Measurements from ENCODE around the gene FNDC8. TPM values are rescaled to one million over a fixed set of nuclear protein-coding genes. Genes with fewer than 3 reads are reported as not detected.

The FNDC8 gene
- total RNA-seq, 1 experiment from 2014 or later, result not detected

DNA sequence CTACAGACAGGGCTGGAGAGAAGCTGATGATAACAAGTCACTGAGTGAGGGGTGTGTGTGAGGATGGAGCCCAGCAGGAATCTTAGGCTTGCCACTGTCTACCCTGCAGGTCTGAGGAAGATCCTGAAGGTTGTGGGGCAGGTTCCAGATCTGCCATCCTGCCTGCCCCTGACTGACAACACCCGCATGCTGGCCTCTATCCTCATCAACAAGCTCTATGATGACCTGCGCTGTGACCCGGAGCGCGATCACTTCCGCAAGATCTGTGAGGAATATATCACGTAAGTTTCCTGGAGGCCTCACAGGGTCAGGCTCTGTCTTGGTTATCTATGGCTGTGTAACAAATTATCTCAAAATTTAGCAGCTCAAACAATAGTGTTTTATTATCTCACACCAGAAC is 42.5 kb downstream of the FNDC8 start:
- Histone ChIP-seq H3K27me3 (ENCODE audit: insufficient read depth, low read depth) (peaks cover 57% of the 10 kb centered on the region), H3K79me2 (ENCODE audit: low read depth) (no peaks in the 10 kb centered on the region), H3K27ac (no peak overlapping the region), H3K4me1 (replicated peaks; ENCODE audit: insufficient read depth) (no peaks in the 10 kb centered on the region), H3K9me2 (ENCODE audit: insufficient read depth) (no peaks in the 10 kb centered on the region), H3K4me3 (no peak overlapping the region), H3K4me2 (no peak overlapping the region), H4K20me1 (ENCODE audit: insufficient read depth) (no peaks in the 10 kb centered on the region), H2AFZ (no peak overlapping the region), H3F3A (ENCODE audit: insufficient read depth, low read depth) (no peaks in the 10 kb centered on the region), H3K9me3 (ENCODE audit: insufficient read depth, low read depth) (no peaks in the 10 kb centered on the region), H3K36me3 (ENCODE audit: low read depth) (no peaks in the 10 kb centered on the region)
- TF ChIP-seq CTCF (conservative IDR thresholded peaks at IDR 0.05) (no peak), EZH2 (IDR thresholded peaks at IDR 0.05; ENCODE audit: low read depth) (no peak)
- BruUV-seq (replicated peaks), result no TSS peak
- DNase-seq, result no peak
- POLR2A ChIA-PET (ENCODE audit: unreplicated experiment), result no interaction called here
- CTCF ChIA-PET, result no interaction called here
- intact Hi-C loops (cut with micrococcal nuclease; ENCODE audit: unreplicated experiment), result no loop called here

- no peak overlapping the region for H3K27ac ChIP-seq
- no TSS peak for BruUV-seq (replicated peaks)
Observed at GRCh38 chr17:35164716-35165115, 43.3 kb downstream of the FNDC8 start.

DNA sequence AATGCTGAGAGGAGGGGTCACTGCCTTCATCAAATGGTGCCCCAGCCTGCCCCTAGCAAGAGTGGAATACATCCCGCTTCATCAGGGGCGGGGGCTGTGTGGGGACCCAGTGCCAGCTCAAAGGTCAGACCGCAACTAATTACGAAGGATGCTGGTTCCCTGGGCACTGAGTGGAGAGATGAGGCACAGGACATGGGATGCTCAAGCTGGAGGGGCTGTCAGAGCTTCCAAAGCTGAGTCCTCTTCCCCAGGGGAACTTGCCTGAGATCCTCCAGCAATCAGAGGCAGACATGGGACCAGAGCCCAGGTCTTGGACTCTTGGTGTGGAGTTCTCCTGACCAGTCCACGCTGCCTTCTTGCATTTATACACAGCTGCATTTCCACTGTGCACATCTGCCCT is 45.1 kb downstream of the FNDC8 start:
- no peaks in the 10 kb centered on the region for H3K9me3 ChIP-seq (ENCODE audit: insufficient read depth, low read depth)
- TF ChIP-seq CTCF (conservative IDR thresholded peaks at IDR 0.05), result no peak
- TF ChIP-seq EZH2 (IDR thresholded peaks at IDR 0.05; ENCODE audit: low read depth), result no peak
- POLR2A ChIA-PET (ENCODE audit: unreplicated experiment), result no interaction called here
- H2AFZ ChIP-seq, result no peak overlapping the region
- intact Hi-C loops (cut with micrococcal nuclease; ENCODE audit: unreplicated experiment), result no loop called here
- no peaks in the 10 kb centered on the region for H3F3A ChIP-seq (ENCODE audit: insufficient read depth, low read depth)
- no peak overlapping the region for H3K4me3 ChIP-seq
- no peaks in the 10 kb centered on the region for H3K9me2 ChIP-seq (ENCODE audit: insufficient read depth)
- CTCF ChIA-PET, result no interaction called here
- no peak overlapping the region for H3K4me2 ChIP-seq
- BruUV-seq (replicated peaks), result no TSS peak
- no peaks in the 10 kb centered on the region for H3K36me3 ChIP-seq (ENCODE audit: low read depth)
- no peak for DNase-seq
- no peaks in the 10 kb centered on the region for H3K4me1 ChIP-seq (replicated peaks; ENCODE audit: insufficient read depth)
- H4K20me1 ChIP-seq (ENCODE audit: insufficient read depth), result no peaks in the 10 kb centered on the region
- H3K79me2 ChIP-seq (ENCODE audit: low read depth), result no peaks in the 10 kb centered on the region
- H3K27ac ChIP-seq, result no peak overlapping the region
- peaks cover 32% of the 10 kb centered on the region for H3K27me3 ChIP-seq (ENCODE audit: insufficient read depth, low read depth)

More at GRCh38 chr17:35164716-35165115, 43.3 kb downstream of the FNDC8 start:
- H2AFZ ChIP-seq, result no peak overlapping the region
- no peaks in the 10 kb centered on the region for H3K36me3 ChIP-seq (ENCODE audit: low read depth)
- H3K9me2 ChIP-seq (ENCODE audit: insufficient read depth), result no peaks in the 10 kb centered on the region
- no peaks in the 10 kb centered on the region for H3K4me1 ChIP-seq (replicated peaks; ENCODE audit: insufficient read depth)
- peaks cover 49% of the 10 kb centered on the region for H3K27me3 ChIP-seq (ENCODE audit: insufficient read depth, low read depth)
- no peaks in the 10 kb centered on the region for H3K9me3 ChIP-seq (ENCODE audit: insufficient read depth, low read depth)
- H4K20me1 ChIP-seq (ENCODE audit: insufficient read depth), result no peaks in the 10 kb centered on the region
- no peaks in the 10 kb centered on the region for H3F3A ChIP-seq (ENCODE audit: insufficient read depth, low read depth)
- ChIA-PET CTCF (no interaction called here), POLR2A (ENCODE audit: unreplicated experiment) (no interaction called here)
- intact Hi-C loops (cut with micrococcal nuclease; ENCODE audit: unreplicated experiment), result no loop called here
- no peak for TF ChIP-seq EZH2 (IDR thresholded peaks at IDR 0.05; ENCODE audit: low read depth)
- H3K4me2 ChIP-seq, result no peak overlapping the region
- H3K79me2 ChIP-seq (ENCODE audit: low read depth), result no peaks in the 10 kb centered on the region
- no peak for DNase-seq
- H3K4me3 ChIP-seq, result no peak overlapping the region

DNA sequence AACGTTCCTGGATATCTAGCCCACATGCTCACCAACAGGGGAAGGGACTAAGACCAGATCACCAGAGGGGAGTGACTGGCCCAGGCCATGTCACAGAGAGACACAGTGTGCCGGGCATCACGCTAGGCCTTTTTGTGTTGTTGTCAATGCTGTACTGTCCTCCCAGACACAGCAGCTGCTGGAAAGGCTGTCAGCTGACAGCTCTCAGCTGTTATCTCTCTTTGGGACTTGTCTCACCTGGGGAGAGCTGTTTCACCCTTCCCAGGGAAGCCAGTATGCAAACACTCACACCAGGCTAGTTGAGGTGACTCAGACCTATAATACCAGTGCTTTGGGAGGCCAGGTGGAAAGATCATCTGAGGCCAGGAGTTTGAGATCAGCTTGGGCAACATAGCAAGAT is 45.6 kb downstream of the FNDC8 start:
- Histone ChIP-seq H3K9me2 (ENCODE audit: insufficient read depth) (no peaks in the 10 kb centered on the region), H3K4me1 (replicated peaks; ENCODE audit: insufficient read depth) (no peaks in the 10 kb centered on the region), H3K27me3 (ENCODE audit: insufficient read depth, low read depth) (peaks cover 26% of the 10 kb centered on the region), H3K9me3 (ENCODE audit: insufficient read depth, low read depth) (no peaks in the 10 kb centered on the region), H3K36me3 (ENCODE audit: low read depth) (no peaks in the 10 kb centered on the region), H2AFZ (no peak overlapping the region), H3K4me3 (no peak overlapping the region), H3K27ac (no peak overlapping the region), H3K4me2 (no peak overlapping the region), H3F3A (ENCODE audit: insufficient read depth, low read depth) (no peaks in the 10 kb centered on the region), H4K20me1 (ENCODE audit: insufficient read depth) (no peaks in the 10 kb centered on the region), H3K79me2 (ENCODE audit: low read depth) (no peaks in the 10 kb centered on the region)
- TF ChIP-seq CTCF (conservative IDR thresholded peaks at IDR 0.05) (no peak), EZH2 (IDR thresholded peaks at IDR 0.05; ENCODE audit: low read depth) (no peak)
- intact Hi-C loops (cut with micrococcal nuclease; ENCODE audit: unreplicated experiment), result no loop called here
- CTCF ChIA-PET, result interaction anchor here (0.6 kb wide), 1 partner anchor 367 kb away, joined by 11 read pairs; no protein-coding TSS in a partner anchor
- POLR2A ChIA-PET (ENCODE audit: unreplicated experiment), result no interaction called here
- DNase-seq, result no peak
- BruUV-seq (replicated peaks), result no TSS peak
